ENCODE results near the gene DEPDC4. TPM values are rescaled to one million over a fixed set of nuclear protein-coding genes. Genes with fewer than 3 reads are reported as not detected.

The DEPDC4 gene
- total and polyA plus RNA-seq, 10 of the 15 experiments (the other 5 are each of a cell fraction or from before 2014, with no cell fraction given), result 1.5 to 4.7 (median 2.2) TPM

DNA sequence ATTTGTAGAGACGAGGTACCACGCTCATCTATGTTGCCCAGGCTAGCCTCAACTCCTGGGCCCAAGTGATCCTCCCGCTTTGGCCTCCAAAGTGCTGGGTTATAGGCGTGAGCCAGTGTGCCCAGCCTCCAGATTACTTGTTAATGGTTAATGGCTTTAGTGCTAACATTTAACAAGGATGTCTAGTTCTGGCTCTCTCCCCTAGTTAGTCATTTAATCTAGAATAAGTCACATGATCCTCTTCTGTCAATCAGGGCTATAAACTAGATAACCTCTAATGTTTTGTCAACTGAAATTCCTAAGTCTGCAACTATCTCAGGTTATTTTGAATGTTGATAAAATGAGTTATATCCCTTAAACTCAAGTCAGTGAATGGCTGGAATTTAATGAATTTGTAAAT, 50.5 kb downstream of the DEPDC4 start (continued):
- TF ChIP-seq, protein P1, sequence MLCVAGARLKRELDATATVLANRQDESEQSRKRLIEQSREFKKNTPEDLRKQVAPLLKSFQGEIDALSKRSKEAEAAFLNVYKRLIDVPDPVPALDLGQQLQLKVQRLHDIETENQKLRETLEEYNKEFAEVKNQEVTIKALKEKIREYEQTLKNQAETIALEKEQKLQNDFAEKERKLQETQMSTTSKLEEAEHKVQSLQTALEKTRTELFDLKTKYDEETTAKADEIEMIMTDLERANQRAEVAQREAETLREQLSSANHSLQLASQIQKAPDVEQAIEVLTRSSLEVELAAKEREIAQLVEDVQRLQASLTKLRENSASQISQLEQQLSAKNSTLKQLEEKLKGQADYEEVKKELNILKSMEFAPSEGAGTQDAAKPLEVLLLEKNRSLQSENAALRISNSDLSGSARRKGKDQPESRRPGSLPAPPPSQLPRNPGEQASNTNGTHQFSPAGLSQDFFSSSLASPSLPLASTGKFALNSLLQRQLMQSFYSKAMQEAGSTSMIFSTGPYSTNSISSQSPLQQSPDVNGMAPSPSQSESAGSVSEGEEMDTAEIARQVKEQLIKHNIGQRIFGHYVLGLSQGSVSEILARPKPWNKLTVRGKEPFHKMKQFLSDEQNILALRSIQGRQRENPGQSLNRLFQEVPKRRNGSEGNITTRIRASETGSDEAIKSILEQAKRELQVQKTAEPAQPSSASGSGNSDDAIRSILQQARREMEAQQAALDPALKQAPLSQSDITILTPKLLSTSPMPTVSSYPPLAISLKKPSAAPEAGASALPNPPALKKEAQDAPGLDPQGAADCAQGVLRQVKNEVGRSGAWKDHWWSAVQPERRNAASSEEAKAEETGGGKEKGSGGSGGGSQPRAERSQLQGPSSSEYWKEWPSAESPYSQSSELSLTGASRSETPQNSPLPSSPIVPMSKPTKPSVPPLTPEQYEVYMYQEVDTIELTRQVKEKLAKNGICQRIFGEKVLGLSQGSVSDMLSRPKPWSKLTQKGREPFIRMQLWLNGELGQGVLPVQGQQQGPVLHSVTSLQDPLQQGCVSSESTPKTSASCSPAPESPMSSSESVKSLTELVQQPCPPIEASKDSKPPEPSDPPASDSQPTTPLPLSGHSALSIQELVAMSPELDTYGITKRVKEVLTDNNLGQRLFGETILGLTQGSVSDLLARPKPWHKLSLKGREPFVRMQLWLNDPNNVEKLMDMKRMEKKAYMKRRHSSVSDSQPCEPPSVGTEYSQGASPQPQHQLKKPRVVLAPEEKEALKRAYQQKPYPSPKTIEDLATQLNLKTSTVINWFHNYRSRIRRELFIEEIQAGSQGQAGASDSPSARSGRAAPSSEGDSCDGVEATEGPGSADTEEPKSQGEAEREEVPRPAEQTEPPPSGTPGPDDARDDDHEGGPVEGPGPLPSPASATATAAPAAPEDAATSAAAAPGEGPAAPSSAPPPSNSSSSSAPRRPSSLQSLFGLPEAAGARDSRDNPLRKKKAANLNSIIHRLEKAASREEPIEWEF (IDR thresholded peaks at IDR 0.05; ENCODE audit: insufficient replicate concordance, low read depth, low read length), result no peak
- TF ChIP-seq BRCA1 (IDR thresholded peaks at IDR 0.05; ENCODE audit: low read depth, low read length) (no peak), BCL11A (IDR thresholded peaks at IDR 0.05; ENCODE audit: low read depth, low read length) (no peak)

DNA sequence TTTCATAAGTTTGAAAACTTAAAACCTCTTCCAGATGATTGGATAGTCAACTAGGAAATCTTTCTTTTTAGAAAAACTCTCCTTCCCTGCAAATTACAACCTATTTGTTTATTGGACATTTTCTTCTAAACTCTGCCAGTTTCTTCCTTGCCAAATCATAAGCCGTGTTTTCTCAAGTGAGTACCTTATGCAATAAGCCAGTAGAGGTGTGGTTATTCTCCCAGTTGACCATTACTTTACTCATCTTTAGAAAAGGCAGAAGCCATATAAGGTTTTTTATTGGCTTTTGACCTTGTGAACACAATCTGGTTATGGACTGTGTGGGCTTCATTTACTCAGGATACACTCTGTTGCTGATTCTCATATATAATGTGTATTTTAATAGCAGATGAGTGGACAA, 51.7 kb downstream of the DEPDC4 start:
- ChIA-PET RAD21 (ENCODE audit: unreplicated experiment) (interaction anchor here (1.3 kb wide), 1 partner anchor 9 kb away, joined by 3 read pairs; no protein-coding TSS in a partner anchor), CTCF (no interaction called here), POLR2A (no interaction called here), SMC1A (ENCODE audit: uncharacterized antibody, unreplicated experiment) (no interaction called here)
- Histone ChIP-seq H3K4me1 (ENCODE audit: control insufficient read depth, insufficient read depth, low read length) (no peaks in the 10 kb centered on the region), H3K27ac (ENCODE audit: control insufficient read depth, insufficient read depth) (no peak overlapping the region), H4K20me1 (ENCODE audit: control insufficient read depth, insufficient read depth) (no peaks in the 10 kb centered on the region), H3K4me3 (no peak overlapping the region), H2AFZ (ENCODE audit: control insufficient read depth, low read depth, low read length) (no peak overlapping the region), H3K9ac (ENCODE audit: control insufficient read depth, insufficient read depth, low read length) (no peak overlapping the region), H3K27me3 (replicated peaks in 1 of 2; ENCODE audit: control insufficient read depth in 2 of 2, insufficient read depth in 2 of 2, low read length in 1 of 2) (no peaks in the 10 kb centered on the region), H3K79me2 (ENCODE audit: control insufficient read depth, insufficient read depth, low read length) (no peaks in the 10 kb centered on the region), H3K4me2 (ENCODE audit: control insufficient read depth, insufficient read depth) (no peak overlapping the region), H3K9me3 (replicated peaks; ENCODE audit: control insufficient read depth, insufficient read depth, low read length) (no peaks in the 10 kb centered on the region), H3K36me3 (ENCODE audit: control insufficient read depth in 2 of 2, insufficient read depth in 2 of 2, low read length in 1 of 2) (peaks cover 2 to 12% of the 10 kb centered on the region in 2 experiments; a peak in 3 of 4 replicates)
- in situ Hi-C loops (cut with MboI), result no loop called here
- BruUV-seq (replicated peaks), result no TSS peak
- intact Hi-C loops (cut with micrococcal nuclease; ENCODE audit: unreplicated experiment), result no loop called here
- no peak for DNase-seq (ENCODE audit: low read depth, low spot score)
- WGBS (ENCODE audit: insufficient coverage, insufficient replicate concordance, low lambda C conversion rate, missing lambda C conversion rate), result 100% methylated on average over 1 of the region's 1 CpG
- ATAC-seq, result no peak
- TF ChIP-seq NFYB (IDR thresholded peaks at IDR 0.05; ENCODE audit: insufficient read depth, low read depth, low read length) (no peak), CBX3 (IDR thresholded peaks at IDR 0.05; ENCODE audit: borderline replicate concordance, low read depth) (no peak)
- FAIRE-seq, result no peak
